Hepatocyte (in vitro differentiated cells): Measurements from ENCODE around the gene TBC1D4. TPM values are rescaled to one million over a fixed set of nuclear protein-coding genes. Genes with fewer than 3 reads are reported as not detected.

Source experiments
- DNase-seq: peaks from one replicate; pipeline ENCODE4 v3.0.0-alpha.2; 2016; ENCODE audit warnings: low spot score
- H2AFZ ChIP-seq: fragments of 200-600 bp; sonication (generic); 2 replicates; pipeline ENCODE4 v1.6.0; 2016; ENCODE audit warnings: antibody characterized with exemption, mild to moderate bottlenecking
- H3K27ac ChIP-seq: fragments of 200-600 bp; sonication (generic); 2 replicates; pipeline ENCODE4 v1.5.1; 2016; ENCODE audit warnings: mild to moderate bottlenecking
- H3K27me3 ChIP-seq: fragments of 200-600 bp; sonication (generic); 2 replicates; pipeline ENCODE4 v1.6.1; 2016
- H3K36me3 ChIP-seq: fragments of 200-600 bp; sonication (generic); replicated peaks from 2 replicates; pipeline ENCODE4 v1.5.1; 2016; ENCODE audit warnings: low read depth; ENCODE audit not compliant: insufficient read depth
- H3K4me1 ChIP-seq: fragments of 200-600 bp; sonication (generic); 2 replicates; pipeline ENCODE4 v1.5.1; 2016; ENCODE audit warnings: mild to moderate bottlenecking, moderate library complexity; ENCODE audit not compliant: insufficient read depth
- H3K4me2 ChIP-seq: fragments of 200-600 bp; sonication (generic); 2 replicates; pipeline ENCODE4 v1.6.0; 2016
- H3K4me3 ChIP-seq: fragments of 200-600 bp; sonication (generic); 2 replicates; pipeline ENCODE4 v1.5.1; 2016; ENCODE audit warnings: mild to moderate bottlenecking
- H3K79me2 ChIP-seq: fragments of 200-600 bp; sonication (generic); 2 replicates; pipeline ENCODE4 v1.6.0; 2017; ENCODE audit warnings: mild to moderate bottlenecking
- H3K9me2 ChIP-seq: fragments of 200-600 bp; sonication (generic); replicated peaks from 2 replicates; pipeline ENCODE4 v1.6.0; 2017; ENCODE audit warnings: mild to moderate bottlenecking; ENCODE audit not compliant: insufficient read depth
- H3K9me3 ChIP-seq: fragments of 200-600 bp; sonication (generic); 2 replicates; pipeline ENCODE4 v1.5.1; 2016; ENCODE audit warnings: low read depth, mild to moderate bottlenecking
- H4K20me1 ChIP-seq: fragments of 200-600 bp; sonication (generic); 2 replicates; pipeline ENCODE4 v1.6.0; 2016; ENCODE audit warnings: mild to moderate bottlenecking; ENCODE audit not compliant: insufficient read depth, poor library complexity, severe bottlenecking
- CTCF ChIP-seq: fragments of 200-600 bp; sonication (generic); IDR thresholded peaks from 2 replicates; pipeline ENCODE4 v1.5.1; 2016; ENCODE audit warnings: antibody characterized with exemption, mild to moderate bottlenecking; ENCODE audit not compliant: poor library complexity
- EZH2 ChIP-seq: fragments of 200-600 bp; sonication (generic); IDR thresholded peaks from 2 replicates; pipeline ENCODE4 v1.6.1; 2016; ENCODE audit warnings: antibody characterized with exemption, mild to moderate bottlenecking, borderline replicate concordance
- EZH2phosphoT487 ChIP-seq: fragments of 200-600 bp; sonication (generic); IDR thresholded peaks from one replicate; pipeline ENCODE4 v1.6.1; 2018; ENCODE audit warnings: antibody characterized with exemption, mild to moderate bottlenecking, low read depth, moderate library complexity; ENCODE audit not compliant: unreplicated experiment, severe bottlenecking
- WGBS: methylation state at CpG from one replicate; pipeline ENCODE4 v1.1.6; 2016; ENCODE audit warnings: low lambda C conversion rate; ENCODE audit errors: missing lambda C conversion rate; 5-methylcytosine and 5-hydroxymethylcytosine counted together
- polyA plus RNA-seq: library from polyadenylated mRNA; unstranded; fragments of >200 nt; fragmentation: Nextera tagmentation; extraction: Ambion mirVana; gene quantifications from 2 replicates; pipeline ENCODE4 v1.2.1, GENCODE V29; 2016
- total RNA-seq: library from RNA; depleted of rRNA; stranded (reverse); fragments of >200 nt; gene quantifications from 2 replicates; pipeline ENCODE4 v1.2.3, GENCODE V29; 2014

TBC1D4 gene
- total and polyA plus RNA-seq, 2 experiments from 2014 or later = 7.6 to 17.1 TPM

DNA sequence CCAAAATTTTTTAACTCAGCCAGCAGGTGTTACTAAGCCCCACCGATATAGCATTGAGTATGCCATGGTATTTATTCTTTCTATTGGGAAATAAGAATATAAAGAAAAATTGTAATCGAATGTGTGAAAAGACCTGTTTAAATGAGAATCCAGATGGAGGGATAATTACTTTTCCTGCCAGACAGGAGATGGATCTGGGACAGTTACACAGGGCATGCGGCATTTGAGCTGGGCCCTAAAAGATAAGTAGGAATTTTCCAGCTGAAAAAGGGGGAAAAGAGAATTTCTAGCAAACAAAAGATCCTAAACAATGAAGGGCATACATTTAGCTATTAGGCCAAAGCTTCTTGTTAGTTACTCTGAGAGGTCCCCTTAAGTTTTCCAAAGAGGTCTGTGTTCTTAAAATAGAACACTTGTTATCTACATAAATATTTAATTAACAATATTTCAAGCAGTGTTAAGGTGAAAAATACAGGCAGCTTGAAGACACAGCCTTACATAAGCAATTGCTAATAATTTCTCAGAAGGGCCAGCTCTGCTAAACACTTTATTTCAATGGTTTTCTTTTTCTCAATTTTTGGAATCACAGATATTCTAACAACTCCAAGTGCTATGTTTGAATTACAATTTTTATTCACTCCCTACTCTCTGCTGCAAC is 63.7 kb downstream of the TBC1D4 start:
- Histone ChIP-seq H3K9me2 (no peaks in the 10 kb centered on the region), H3K27ac (no peak overlapping the region), H3K27me3 (no peaks in the 10 kb centered on the region), H4K20me1 (no peaks in the 10 kb centered on the region), H2AFZ (no peak overlapping the region), H3K4me1 (peaks cover 9% of the 10 kb centered on the region), H3K36me3 (no peaks in the 10 kb centered on the region), H3K4me3 (no peak overlapping the region), H3K9me3 (no peaks in the 10 kb centered on the region), H3K79me2 (peaks cover 3% of the 10 kb centered on the region), H3K4me2 (no peak overlapping the region)
- DNase-seq = no peak
- TF ChIP-seq CTCF (no peak), EZH2 (no peak), EZH2phosphoT487 (no peak)
- 82% methylated on average over 3 of the region's 3 CpGs for WGBS

- no peak for DNase-seq
- Histone ChIP-seq H3K9me2 (no peaks in the 10 kb centered on the region), H3K4me2 (no peak overlapping the region), H3K36me3 (no peaks in the 10 kb centered on the region), H4K20me1 (no peaks in the 10 kb centered on the region), H2AFZ (no peak overlapping the region), H3K4me3 (no peak overlapping the region), H3K27me3 (no peaks in the 10 kb centered on the region), H3K9me3 (no peaks in the 10 kb centered on the region), H3K4me1 (peaks cover 9% of the 10 kb centered on the region), H3K27ac (no peak overlapping the region), H3K79me2 (peaks cover 3% of the 10 kb centered on the region)
- 58% methylated on average over 2 of the region's 2 CpGs for WGBS
- TF ChIP-seq CTCF (no peak), EZH2phosphoT487 (no peak), EZH2 (no peak)
Observed at GRCh38 chr13:75417656-75418055, 64.3 kb downstream of the TBC1D4 start.

- Histone ChIP-seq H3K9me2 (no peaks in the 10 kb centered on the region), H3K36me3 (no peaks in the 10 kb centered on the region), H2AFZ (no peak overlapping the region), H3K27ac (no peak overlapping the region), H3K4me1 (peaks cover 9% of the 10 kb centered on the region), H3K4me3 (no peak overlapping the region), H3K79me2 (peaks cover 1% of the 10 kb centered on the region), H3K4me2 (no peak overlapping the region), H4K20me1 (no peaks in the 10 kb centered on the region), H3K9me3 (no peaks in the 10 kb centered on the region), H3K27me3 (no peaks in the 10 kb centered on the region)
- 90% methylated on average over 6 of the region's 6 CpGs for WGBS
- TF ChIP-seq EZH2phosphoT487 (no peak), CTCF (no peak), EZH2 (no peak)
- no peak for DNase-seq
Observed at GRCh38 chr13:75417012-75417384, 65.0 kb downstream of the TBC1D4 start.
